Measurements from ENCODE around the gene USP12.

GRCh38 chr13:27199696-27200095 is 28.1 kb upstream of the USP12 start:
- no peak for TF ChIP-seq GATA2 (IDR thresholded peaks at IDR 0.05; ENCODE audit: low read depth, low read length)
- TF ChIP-seq GATA3 (IDR thresholded peaks at IDR 0.05; ENCODE audit: low read depth, low read length) = no peak
